GM18511 (cell line): ENCODE measurements around the gene RSRC1.
"Not testable (repeated sequence)": the region's sequence is repeated elsewhere in the genome, so short reads cannot be mapped to it uniquely, and the experiment has no call there.

ENCODE experiments used
- ATAC-seq: cut with Tn5 transposase; IDR thresholded peaks from one replicate; pipeline ENCODE4 v1.9.1; 2021; ENCODE audit warnings: mild to moderate bottlenecking, moderate library complexity; ENCODE audit not compliant: unreplicated experiment

Gene RSRC1

DNA sequence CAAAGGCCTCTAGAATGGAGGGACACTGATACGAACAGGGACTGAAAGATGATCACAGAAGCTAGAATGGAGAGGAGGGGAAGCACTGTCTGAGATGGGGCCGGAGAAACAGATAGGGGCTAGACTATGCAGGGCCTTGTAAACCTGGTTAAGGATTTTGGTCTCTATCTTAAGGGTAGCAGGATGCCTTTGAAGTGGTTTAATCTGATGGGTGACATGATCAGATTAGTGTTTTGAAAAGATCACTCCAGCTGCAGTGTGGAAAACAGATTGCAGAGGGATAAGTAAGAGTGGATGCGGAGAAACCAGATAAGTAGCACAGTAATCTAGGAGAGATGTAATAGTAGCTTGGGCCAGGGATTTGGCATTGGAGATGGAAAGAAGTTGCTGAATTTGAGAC, 108.1 kb downstream of the RSRC1 start:
- no peak for ATAC-seq

GRCh38 chr3:158220575-158220974, 110.7 kb downstream of the RSRC1 start:
- no peak for ATAC-seq

GRCh38 chr3:158221426-158221825, 111.5 kb downstream of the RSRC1 start:
- no peak for ATAC-seq

DNA sequence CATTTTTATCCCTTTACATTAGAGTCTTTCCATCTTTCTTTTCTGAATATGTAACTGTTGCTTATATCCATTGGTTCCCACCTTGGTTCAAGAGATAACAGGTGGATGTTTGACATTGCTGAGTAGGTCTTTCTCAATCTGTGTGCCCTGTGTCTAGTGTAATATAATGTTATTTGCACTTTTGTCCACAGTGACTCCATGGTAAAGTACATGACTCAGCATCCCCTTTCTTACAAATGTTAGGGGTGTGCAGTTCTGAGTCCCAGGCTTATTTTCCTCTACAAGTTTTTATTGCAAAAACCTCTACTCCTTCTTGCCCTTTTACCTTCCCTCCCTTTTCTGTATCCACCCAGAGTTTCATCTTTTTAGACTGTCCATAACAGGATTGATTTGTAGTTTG, 116.5 kb downstream of the RSRC1 start:
- no peak for ATAC-seq

DNA sequence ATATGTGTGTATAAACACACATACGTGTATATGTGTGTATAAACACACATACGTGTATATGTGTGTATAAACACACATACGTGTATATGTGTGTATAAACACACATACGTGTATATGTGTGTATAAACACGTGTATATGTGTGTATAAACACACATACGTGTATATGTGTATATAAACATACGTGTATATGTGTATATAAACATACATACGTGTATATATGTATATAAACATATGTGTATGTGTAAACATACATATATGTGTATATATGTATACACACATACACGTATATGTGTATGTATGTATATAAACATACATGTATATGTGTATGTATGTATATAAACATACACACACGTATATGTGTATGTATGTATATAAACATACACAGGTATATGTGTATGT, 119.1 kb downstream of the RSRC1 start:
- not testable (repeated sequence) for ATAC-seq

- ATAC-seq = no peak
Observed at GRCh38 chr3:158233791-158234190, 123.9 kb downstream of the RSRC1 start.

DNA sequence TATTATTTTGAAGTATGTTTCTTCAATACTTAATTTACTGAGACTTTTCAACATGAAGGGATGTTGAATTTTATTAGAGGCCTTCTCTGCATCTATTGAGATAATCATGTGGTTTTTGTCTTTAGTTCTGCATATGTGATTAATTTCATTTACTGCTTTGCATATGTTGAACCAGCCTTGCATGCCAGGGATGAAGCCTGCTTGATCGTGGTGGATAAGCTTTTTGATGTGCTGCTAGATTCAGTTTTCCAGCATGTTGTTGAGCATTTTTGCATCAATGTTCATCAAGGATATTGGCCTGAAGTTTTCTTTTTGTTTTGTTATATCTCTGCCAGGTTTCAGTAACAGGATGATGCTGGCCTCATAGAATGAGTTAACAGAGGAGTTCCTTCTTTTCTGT, 134.4 kb downstream of the RSRC1 start:
- no peak for ATAC-seq

- ATAC-seq = no peak
Observed at GRCh38 chr3:158247288-158247687, 137.4 kb downstream of the RSRC1 start.

DNA sequence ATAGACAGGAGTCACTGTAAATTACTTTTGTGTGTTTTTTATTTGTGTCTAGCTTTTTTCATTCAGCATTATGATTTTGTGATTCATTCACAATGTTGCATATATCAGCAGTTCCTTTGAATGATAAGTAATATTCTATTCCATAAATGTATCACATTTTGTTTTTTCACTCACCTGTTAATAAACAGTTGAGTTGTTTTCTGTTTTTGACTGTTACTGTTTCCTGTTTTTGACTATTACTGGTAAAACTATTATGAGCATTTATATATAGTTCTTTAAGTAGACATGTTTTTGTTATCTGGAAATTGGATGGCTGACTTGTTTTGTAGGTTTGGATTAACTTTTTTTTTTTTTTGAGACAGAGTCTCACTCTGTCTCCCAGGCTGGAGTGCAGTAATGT, 138.4 kb downstream of the RSRC1 start:
- peak; percentile 49 for ATAC-seq

DNA sequence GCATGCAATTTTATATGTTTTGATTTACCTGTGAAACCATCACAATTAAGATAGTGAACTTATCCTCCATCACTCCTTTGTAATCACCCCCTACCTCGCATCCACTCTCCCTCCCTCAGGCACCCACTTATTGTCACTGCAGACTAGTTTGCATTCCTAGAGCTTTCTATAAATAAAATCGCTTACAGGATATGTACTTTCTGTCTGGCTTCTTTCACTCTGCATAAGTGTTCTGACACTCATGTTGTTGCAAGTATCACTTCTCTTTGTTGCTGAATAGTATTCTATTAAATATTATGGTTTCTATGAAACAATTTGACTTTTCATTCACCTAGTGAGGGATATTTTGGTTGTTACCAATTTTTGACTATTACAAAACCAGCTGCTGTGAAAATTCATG, 139.3 kb downstream of the RSRC1 start:
- peak; percentile 85 for ATAC-seq

- ATAC-seq = no peak
Observed at GRCh38 chr3:158258619-158259018, 148.7 kb downstream of the RSRC1 start.

DNA sequence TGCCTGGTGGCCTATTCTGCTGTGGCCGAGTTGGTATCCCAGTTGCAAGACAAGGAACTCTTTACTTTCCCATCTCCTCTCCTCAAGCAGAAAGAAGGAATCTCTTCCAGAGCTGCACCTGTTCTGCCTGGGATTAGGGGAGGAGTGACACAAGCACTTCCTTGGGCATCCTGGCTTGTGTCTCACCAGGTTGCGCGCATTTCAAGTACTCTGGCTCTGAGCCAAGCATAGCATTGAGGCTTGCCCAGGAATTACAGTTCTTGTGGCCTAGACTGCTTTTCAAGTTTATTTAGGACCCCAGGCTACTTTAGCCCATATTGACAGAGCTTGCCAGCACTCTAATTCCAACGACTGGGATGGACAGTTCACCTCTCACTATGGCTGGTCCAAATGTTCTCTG, 150.5 kb downstream of the RSRC1 start:
- no peak for ATAC-seq

DNA sequence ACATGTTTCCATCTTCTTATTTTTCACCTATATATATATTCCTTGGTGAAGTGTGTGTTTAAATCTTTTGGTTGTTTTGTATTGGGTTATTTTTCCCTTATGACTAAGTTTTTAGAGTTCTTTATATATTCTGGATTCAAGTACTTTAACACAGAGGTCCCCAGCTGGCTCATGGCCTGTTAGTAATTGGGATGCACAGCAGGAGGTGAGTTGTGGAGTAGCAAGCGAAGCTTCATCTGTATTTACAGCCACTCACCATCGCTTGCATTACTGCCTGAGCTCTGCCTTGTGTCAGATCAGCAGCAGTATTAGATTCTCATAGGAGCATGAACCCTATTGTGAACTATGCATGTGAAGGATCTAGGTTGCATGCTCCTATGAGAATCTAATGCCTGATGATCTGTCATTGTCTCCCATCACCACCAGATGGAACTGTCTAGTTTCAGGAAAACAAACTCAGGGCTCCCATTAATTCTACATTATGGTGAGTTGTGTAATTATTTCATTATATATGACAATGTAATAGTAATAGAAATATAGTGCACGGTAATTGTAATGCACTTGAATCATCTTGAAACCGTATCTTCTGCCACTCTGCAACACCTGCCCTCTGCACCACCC, 151.6 kb downstream of the RSRC1 start:
- ATAC-seq = no peak

DNA sequence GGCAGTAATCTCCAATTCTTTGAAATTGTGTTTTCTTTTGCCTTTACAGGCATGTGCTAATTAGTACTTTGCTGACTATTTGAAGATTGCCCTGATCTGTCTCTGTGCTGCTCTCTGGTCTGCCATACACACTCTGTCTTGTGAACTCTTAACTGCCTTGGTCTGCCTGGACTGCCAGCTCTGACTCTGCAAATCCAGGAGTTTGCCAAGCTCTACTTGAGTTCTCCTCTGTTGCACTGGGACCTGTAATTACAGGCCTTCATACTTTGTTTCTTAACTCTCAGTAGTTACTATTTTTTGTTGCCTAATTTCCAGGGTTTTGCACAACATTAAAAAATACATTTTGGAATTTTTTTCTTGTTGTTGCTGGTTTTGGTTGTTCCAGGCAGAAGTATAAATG, 155.0 kb downstream of the RSRC1 start:
- no peak for ATAC-seq

DNA sequence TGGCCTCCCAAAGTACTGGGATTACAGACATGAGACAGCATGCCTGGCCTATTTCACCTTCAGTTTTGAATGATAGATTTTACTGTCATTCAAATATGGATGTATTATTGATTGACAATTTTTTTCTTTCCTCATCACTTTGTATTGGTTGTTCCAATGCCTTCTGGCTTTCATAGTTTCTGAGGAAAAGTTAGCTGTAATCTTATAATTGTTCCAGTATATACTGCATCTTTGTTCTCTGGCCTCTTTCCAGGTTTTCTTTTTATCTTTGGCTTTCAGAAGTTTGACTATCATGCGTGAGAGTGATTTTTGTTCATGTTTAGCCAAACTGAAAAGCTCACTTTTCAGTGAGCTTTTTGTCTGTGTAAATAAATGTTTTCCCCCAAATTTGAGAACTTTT, 157.1 kb downstream of the RSRC1 start:
- no peak for ATAC-seq

DNA sequence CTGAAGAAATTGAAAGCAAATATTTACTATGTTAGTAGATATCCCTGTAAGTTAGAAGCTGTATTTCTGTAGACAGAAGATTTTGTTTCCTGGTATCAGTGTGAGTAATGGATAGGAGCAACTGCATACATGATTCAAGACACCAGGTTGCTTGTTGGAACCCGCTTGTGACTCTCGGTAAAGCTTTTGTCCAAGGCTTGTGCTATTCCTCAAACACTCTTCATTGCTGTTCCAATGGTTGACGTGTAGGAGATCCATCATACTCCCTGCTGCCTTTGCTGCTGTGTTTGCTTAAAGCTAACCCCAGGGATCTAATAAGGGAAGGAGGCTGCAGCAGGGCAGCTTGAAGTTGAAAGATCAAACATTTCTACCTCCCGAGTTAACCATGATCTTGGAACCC, 160.1 kb downstream of the RSRC1 start:
- no peak for ATAC-seq

DNA sequence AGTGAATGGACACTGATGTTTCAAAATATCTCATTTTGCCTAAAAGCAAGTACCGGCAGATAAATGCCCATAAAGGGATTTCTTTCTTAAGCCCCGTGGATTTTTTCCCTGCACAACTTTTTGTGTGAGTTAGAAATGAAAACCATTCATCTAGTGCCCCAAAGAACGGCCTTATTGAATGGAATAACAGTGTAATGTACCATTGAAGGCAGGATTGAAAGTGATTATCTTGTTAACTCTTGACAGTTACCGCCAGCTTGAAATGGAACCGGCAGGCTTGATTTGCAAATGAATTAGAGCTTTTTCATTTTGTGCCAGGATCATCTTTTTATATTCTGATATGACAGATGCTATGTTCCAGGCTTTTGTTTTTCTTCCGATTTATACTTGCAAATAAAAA, 162.2 kb downstream of the RSRC1 start:
- no peak for ATAC-seq

DNA sequence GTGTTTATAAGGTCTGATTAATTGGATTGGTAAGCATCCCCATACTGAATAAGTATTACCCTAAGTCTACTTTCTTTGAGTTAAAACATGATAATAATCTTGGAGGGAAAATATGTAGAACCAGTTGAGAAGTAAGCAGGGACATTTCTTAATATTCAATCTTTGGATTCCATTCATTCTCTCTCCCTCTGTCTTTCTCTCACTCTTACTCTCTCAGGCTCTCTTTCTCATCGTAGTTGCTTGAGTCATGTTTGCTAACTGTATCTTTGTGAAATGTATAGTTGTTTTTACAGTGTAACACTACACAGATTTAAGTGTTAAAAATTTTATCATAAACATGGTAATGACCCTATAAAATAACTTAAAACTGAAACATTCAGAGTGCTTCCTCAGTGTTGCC, 163.8 kb downstream of the RSRC1 start:
- no peak for ATAC-seq

DNA sequence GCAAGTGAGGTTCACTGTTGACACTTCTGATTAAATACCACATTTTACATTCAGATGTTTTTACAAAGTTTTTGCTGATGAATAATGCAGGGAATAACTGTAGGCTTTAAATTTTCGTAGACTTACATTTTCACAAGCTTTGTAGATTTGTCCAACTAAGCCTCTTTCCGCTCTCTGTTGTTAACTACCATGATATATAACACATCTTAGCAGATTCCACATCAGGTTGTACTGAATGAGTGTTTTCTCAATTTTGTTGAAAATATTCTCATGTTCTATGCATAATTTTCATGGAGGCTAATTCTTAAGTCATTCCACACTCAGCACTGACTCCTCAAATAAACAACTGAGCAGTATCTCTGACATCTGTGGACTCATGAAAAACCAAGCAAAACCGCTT, 168.3 kb downstream of the RSRC1 start:
- no peak for ATAC-seq

DNA sequence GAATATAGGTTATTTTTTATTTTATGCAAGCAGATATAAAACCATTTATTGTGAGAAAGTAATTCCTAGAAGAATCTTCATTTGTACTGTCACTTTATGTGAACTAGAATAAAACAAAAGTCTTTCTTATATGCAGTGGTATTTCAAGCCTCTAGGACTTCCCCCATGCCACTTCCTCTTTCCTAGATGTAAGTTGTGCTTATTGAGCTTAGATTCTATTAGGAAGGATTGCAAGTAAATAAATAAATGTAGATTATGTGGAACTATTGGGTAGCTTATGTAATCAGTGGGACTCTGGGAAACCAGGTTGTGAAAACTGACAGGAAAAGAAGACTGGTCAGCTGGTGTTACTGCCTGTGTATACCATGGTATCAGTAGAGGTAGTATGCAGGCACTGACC, 169.7 kb downstream of the RSRC1 start:
- ATAC-seq = no peak

GRCh38 chr3:158295771-158296170, 185.9 kb downstream of the RSRC1 start:
- ATAC-seq = no peak

GRCh38 chr3:158297940-158298339, 188.1 kb downstream of the RSRC1 start:
- ATAC-seq = no peak

DNA sequence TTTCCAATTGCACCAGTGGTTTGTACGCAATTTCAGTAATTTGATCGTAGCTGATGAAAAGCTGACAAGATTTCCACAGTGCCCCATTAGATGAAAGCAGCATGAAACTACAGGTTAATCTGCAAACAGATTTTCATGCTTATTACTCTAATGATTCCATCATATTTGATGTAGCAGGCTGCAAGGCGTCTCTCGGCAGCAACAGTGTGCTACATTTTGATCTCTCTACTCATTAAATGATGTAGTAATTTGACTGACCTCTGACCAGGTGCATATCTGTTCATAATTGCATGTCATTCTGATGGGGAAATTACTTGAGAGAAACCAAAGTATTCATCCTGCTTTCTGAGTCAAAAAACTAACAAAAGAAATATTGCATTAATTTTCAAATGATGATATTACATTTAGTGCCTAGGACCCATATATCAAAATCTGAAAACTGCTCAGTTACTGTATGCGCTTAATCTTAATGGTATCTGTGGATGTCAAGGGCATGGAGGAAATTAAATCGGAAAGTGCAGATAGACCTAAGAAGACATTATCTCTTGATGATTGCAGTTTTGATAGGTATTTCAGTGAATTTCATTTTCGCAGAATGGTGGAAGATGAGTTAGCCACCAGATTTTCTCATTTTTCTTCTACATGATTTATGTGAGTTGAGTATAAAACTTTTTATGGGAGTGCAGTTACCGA, 198.5 kb downstream of the RSRC1 start:
- ATAC-seq = no peak
